DOHH2 (cell line): ENCODE data around the gene PHF10.

Experiments used
- EZH2phosphoT487 ChIP-seq: fragments of 200-600 bp; sonication (generic); IDR thresholded peaks from 2 replicates; pipeline ENCODE4 v1.6.1; 2017; ENCODE audit warnings: borderline replicate concordance, mild to moderate bottlenecking, antibody characterized with exemption, low read length, moderate library complexity, mixed read lengths
- TF ChIP-seq, protein P1 (sequence below): fragments of 200-600 bp; sonication (generic); IDR thresholded peaks from one replicate; pipeline ENCODE4 v1.5.1; 2014; ENCODE audit warnings: antibody characterized with exemption, mild to moderate bottlenecking, low read depth, low read length; ENCODE audit not compliant: poor library complexity, severe bottlenecking

DNA sequence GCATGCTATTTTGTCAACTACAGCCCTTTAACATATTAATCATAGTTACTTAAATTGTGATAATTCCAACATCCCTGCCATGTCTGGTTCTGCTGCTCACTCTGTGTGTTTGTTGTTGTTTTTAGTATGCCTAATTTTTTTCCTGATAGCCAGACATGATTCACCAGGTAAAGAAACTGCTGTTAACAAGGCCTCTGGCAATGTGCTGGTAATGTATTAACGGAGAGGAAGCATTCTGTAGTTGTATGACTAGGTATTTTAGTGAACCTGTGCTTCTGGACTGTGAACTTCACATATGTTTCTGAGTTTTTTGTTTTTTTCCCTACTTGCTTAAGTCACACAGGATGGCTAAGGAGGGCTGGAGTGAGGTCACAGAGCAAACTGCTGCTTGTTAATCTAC, 22.3 kb upstream of the PHF10 start:
- TF ChIP-seq, protein P1, sequence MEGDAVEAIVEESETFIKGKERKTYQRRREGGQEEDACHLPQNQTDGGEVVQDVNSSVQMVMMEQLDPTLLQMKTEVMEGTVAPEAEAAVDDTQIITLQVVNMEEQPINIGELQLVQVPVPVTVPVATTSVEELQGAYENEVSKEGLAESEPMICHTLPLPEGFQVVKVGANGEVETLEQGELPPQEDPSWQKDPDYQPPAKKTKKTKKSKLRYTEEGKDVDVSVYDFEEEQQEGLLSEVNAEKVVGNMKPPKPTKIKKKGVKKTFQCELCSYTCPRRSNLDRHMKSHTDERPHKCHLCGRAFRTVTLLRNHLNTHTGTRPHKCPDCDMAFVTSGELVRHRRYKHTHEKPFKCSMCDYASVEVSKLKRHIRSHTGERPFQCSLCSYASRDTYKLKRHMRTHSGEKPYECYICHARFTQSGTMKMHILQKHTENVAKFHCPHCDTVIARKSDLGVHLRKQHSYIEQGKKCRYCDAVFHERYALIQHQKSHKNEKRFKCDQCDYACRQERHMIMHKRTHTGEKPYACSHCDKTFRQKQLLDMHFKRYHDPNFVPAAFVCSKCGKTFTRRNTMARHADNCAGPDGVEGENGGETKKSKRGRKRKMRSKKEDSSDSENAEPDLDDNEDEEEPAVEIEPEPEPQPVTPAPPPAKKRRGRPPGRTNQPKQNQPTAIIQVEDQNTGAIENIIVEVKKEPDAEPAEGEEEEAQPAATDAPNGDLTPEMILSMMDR = no peak
- TF ChIP-seq EZH2phosphoT487 = no peak
